HL-60 (cell line): ENCODE results near the gene IQGAP1.

Source experiments
- GABPA ChIP-seq: IDR thresholded peaks from 2 replicates; pipeline ENCODE4 v1.6.1; 2012; ENCODE audit warnings: low read depth
- POLR2AphosphoS5 ChIP-seq: IDR thresholded peaks from 2 replicates; pipeline ENCODE4 v1.6.1; 2012; ENCODE audit warnings: low read depth
- TF ChIP-seq, protein P1 (sequence below): IDR thresholded peaks from one replicate; pipeline ENCODE4 v1.5.1; 2011; ENCODE audit warnings: low read length, control low read depth, inconsistent platforms; ENCODE audit not compliant: insufficient read depth

DNA sequence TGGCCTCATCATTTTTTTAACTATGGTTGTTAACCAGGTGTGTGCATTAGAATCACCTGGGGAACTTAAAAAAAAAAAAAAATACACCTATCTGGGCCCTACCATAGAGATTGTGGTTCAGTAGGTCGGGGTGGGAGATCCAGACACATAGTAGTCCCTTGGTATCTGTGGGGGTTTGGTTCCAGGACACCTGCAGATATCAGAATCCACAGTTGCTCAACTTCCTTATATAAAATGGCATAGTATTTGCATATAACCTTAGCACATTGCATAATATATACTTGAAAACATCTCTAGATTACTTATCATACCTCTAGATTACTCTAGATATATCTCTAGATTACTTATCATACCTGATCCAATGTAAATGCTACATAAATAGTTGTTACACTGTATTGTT is 5.0 kb downstream of the IQGAP1 start:
- TF ChIP-seq, protein P1, sequence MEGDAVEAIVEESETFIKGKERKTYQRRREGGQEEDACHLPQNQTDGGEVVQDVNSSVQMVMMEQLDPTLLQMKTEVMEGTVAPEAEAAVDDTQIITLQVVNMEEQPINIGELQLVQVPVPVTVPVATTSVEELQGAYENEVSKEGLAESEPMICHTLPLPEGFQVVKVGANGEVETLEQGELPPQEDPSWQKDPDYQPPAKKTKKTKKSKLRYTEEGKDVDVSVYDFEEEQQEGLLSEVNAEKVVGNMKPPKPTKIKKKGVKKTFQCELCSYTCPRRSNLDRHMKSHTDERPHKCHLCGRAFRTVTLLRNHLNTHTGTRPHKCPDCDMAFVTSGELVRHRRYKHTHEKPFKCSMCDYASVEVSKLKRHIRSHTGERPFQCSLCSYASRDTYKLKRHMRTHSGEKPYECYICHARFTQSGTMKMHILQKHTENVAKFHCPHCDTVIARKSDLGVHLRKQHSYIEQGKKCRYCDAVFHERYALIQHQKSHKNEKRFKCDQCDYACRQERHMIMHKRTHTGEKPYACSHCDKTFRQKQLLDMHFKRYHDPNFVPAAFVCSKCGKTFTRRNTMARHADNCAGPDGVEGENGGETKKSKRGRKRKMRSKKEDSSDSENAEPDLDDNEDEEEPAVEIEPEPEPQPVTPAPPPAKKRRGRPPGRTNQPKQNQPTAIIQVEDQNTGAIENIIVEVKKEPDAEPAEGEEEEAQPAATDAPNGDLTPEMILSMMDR = no peak
- TF ChIP-seq POLR2AphosphoS5 = no peak
- TF ChIP-seq GABPA = no peak
